HG02884 (cell line): ENCODE results near the gene CHST11.

Source experiments
- ATAC-seq: cut with Tn5 transposase; IDR thresholded peaks from one replicate; pipeline ENCODE4 v1.9.1; 2021; ENCODE audit warnings: mild to moderate bottlenecking, moderate library complexity; ENCODE audit not compliant: unreplicated experiment

CHST11 gene

DNA sequence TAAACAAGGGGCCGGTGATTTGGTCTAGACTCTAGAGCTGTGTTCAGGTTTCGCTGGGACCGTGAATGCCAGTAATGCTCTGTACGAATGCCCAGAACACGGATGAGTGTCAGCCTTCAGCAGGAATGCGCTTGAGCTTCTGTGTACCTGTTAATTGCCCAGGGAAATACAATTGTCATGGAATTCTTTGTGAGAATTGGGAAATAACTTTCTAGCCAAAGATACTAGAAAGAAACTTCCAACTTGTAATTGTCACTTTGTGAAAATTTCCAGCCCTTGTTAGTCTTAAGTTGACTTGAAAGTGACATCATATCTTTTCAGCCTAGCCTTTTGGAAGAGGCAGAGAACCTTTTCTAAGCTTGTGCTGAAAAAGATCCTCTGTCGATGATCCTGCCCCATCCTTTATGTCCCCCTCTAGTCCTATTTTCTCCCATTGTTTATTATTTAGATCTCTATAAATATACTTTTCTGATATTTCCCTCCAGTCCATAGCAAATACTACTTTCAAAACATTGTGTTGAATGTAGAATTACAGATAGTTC is 2.7 kb downstream of the CHST11 start:
- no peak for ATAC-seq

DNA sequence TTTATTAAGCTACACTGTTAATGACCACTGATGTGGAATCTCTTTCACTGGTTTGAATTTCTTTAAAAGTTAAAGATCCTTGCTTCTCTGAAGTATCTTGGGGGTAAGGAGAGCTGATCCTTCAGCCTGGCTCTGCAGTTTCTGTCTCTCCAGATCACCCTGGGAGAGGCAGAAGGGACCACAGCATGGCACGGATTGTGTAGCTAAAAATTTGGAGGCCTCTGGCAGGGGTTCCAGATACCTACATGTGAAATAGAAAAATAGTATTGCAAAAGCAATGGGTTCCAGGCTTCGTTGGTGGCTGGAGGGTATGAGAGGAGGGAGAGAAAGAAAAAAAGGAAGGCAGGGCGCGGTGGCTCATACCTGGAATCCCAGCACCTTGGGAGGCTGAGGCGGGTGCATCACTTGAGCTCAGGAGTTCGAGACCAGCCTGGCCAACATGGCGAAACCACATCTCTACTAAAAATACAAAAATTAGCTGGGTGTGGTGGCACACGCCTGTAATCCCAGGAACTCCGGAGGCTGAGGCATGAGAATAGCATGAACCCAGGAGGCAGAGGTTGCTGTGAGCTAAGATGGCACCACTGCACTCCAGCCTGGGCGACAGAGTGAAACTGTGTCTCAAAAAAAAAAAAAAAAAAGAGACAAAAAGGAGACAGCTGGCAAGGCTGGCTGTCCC is 3.4 kb downstream of the CHST11 start:
- ATAC-seq: no peak

DNA sequence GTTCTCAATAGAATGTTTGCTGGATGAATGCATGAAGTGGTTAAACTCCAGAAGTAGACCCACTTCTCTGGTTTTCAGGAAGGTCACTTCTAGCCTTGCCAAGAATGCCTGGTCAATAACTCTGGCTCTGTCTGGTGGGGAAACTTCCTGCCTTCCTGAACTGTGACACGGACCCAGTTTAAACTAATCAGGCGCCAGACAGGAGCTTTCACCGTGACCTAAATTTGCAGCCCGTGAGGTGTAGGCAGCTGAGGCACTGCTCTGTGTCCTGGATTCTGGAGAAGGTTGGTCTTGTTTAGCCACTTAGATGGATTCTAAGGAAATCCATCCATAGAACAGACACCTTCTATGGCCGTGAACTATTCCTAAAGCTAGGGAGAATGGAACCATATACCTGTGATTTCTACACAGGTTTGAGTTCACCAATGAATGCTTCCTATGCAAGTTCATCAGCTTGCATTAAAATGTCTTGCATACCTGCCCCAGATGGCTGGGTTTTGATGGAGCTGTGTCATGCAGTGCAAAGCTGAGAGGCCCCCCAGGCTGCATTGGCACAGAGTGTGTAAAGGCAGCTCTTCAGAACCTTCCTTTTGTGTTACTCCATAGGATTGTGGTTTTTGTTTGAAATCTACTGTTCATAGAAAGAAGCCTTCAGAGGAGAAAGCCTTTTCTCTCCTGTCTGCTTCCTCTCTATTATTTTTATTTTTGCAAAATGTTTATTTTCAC is 4.4 kb downstream of the CHST11 start:
- no peak for ATAC-seq

DNA sequence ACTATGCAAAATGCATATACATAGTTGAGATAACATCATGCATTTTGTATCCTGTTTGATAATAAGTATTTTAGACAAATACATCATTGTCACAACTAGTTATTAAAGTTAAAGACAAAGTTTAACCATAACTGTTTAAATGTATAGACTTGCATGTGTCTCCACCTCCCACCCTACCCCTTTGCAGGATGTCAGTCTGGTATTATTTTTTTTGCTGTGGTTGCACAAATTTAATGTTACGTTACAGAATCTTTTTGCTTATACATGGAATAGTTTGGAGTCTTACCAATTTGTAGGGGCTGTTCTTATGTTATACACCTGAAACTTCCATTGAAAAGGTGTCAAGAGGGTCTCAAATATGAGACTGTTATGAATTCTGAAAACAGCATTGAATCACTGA is 5.6 kb downstream of the CHST11 start:
- ATAC-seq: no peak

DNA sequence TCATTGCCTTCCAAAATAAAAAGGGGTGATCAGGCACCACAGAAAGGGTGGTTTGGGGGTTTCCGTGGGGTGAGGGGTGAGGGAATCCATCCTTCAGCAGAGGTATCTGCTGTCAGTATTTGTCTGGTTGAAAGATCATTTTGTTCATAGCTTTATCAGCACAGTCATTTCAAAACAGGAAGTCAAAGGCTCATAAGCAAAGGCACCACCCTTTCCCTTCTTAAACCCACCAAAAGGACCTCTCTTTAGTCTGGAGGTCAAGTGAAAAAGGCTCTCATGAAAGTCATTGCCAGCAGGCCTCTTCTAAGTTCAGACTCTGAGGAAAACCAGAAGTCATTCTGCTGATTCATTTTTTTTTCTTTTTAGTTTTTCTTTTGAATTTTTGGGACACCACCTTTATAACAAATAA is 6.2 kb downstream of the CHST11 start:
- ATAC-seq: peak; percentile 48

DNA sequence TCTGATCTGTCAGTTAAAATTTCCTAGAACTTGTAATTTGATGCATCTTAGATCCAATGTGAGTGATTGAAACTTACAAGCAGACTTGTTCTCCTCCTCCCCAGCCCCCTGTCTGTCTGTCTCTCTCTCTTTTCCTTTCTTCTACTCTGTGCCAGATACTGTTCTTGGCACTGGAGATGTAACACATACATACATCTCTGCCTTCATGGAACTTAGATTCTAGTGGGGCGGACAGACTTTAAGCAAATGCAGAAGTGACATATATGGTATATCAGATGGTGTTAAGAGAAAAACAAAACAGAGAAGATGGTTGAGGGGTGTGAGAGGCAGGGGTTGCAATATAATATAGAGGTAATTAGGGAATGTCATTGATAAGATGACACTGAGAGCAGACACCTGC is 6.6 kb downstream of the CHST11 start:
- peak; percentile 1 for ATAC-seq

DNA sequence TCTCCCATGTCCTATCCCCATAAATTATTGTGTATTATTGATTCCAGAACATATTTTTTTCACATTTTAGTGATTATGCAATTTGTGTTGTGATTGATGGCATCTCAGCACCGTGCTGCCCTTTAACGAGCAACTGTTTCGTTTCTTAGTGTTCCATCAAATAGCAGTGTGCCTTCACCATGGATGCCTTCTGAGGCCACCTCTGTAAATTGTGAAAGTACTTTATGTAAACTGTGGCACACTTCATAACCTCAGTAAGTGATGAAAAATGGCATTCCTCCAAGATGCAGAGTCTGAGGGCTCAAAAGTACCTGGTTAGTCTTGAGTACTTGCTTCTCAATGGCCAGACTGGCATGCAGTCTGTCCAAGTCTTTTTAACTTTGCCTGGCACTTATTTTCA is 8.2 kb downstream of the CHST11 start:
- no peak for ATAC-seq

DNA sequence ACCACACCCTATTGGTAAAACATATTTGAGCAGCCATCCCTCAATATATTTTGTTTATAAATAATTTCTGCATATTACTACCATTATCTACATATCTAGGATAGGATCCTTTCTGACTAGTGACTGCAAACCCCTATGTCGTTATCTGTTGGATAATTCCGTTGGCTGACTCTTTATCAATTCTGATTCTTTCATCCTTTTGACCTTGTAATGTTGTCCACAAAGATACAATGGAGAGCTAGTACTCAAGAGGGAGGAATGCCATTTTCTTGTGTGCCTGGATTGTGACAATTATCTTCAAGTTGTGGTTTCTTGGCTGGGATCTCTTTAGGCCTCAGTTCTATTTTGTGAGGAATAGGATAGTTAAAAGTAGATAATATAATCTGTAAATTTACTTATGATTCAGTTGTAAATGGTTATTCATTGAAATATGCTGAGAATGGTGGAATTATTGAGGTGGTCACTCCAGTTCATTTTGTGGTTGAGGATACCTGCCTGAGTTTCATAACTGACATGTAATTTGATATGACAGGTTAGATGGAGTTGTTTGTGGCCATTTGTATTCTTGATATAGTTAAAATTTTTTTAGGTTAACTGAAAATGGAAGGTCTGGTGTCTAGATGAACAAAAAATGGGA is 10.1 kb downstream of the CHST11 start:
- ATAC-seq: no peak

DNA sequence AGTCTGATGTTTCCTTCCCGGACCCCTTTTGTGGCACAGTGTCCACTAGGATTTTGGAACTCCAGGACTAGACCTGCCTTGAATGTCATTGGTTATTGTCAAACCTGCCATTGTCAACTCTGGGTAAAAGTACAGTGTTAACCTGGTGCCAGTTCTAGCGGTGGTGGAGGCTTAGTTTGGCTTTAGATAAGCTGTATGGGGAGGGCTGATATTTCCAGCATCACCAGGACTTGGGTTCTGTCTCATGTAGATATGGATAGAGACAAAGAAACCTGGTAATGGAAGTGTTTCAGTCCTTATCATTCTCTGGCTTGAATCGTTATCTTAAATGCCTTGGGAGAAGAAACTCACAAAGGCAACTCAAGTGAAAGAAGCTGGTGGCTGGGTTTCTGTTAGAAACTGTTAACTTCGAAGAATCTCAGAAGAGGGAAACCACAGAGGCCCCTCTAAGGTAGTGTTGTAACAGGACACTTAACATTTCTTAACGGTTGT is 10.6 kb downstream of the CHST11 start:
- no peak for ATAC-seq

DNA sequence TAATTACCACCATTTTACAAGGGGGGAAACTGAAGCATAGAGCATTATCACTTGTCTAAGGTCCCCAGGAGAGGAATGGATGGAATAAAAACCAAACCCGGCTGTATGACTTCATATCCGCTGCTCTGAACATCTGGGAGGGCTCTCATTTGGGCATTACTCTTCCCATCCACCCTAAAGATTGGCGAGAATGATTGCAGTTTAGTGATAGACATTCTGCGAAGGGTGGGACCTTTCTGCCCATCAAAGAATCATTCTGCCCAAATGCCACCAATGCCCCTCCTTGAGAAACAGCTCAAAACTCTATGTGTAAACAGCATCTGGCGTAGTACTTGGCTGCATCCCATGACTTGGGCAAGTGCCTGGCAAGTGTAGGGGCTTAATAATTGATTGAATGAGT is 11.6 kb downstream of the CHST11 start:
- ATAC-seq: no peak

DNA sequence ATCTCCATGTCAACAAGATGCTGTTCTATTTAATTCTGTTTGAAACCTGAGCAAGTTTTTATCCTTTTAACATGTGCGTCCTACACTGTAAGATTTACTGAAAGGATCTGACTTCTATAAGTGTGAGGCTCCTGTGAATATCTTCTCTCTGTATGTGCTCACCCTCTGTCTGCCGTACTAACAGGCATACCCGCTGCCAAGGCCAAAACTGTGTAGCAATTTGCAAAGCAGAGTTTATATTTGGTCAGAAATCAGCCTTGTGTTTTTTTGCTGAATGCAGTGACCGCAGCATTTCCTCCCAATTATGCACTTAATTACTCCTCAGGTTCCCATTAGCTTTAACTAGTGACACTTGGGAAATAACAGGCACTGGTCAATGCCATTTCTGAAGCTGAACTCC is 12.3 kb downstream of the CHST11 start:
- no peak for ATAC-seq

DNA sequence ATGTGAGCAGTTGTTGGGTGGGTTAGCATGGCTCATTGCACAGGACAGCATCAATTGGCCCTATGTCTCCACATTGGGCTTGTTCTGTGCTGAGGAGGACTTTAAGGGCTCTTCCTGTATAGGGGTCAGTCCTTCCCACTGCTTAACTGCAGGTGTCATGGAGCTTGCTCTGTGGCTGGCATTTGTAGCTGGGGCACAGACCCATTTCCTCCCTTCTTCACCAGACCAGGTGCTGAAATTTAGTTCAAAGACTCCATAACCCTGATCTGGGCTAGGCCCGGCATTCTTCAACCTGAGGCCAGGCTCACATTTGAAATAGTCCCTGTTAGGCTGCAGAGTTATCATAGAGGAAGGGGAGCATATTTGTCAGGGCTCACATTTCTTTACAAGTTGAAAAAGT is 12.8 kb downstream of the CHST11 start:
- ATAC-seq: no peak

DNA sequence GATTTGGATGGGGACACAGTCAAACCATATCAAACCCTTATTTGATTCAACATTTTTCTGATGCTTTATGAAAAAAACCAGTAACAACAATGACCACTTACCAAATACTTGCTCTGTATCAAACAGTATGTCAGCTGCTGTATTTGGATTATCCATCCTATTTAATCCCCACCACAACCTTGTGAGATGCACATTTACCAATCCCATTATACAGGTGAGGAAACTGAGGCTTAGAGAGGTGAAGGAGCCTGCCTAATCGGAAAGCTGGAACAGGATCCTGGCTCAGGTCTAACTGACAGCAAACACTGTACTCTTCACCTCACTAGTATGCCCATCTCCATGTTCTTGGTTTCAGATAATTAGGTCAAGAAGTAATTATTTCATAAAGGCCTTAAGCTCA is 13.8 kb downstream of the CHST11 start:
- no peak for ATAC-seq

DNA sequence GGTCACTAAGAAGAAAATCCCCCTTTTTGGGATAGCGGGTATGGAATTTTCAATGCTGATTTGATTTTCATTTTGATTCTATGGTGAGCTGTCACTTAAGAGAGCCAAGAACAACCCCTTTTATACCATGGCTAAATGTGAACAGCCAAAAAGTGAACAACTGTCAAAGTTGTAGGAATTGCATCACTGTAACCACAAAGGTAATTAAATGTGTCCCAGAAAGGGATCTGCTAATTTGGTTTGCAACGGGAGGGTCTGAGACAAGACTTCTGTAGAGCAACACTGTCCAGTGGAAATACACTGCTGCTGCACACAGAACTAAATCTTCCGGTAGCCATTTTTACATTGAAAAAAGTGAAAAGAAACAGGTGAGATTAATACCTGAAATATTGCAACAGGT is 14.6 kb downstream of the CHST11 start:
- ATAC-seq: no peak

DNA sequence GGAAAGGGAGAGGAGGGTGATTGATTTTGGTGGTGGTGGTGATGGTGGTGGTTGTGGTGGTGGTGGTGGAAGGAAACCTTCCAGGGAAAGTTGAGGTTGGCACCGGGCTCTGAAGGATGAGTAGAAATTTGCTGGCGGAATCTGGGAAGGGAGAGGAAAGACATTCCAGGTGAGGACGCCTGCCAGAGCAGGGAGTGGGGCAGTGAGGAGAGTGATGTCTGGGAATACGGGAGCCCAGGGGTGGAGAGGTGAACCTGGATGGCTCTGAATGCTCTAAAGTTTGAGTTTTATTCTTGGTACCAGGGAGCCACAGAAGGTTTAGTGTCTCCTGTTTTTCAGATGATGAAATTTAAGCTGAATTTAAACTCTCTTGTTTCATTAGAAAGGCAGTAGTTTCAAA is 16.0 kb downstream of the CHST11 start:
- ATAC-seq: no peak

DNA sequence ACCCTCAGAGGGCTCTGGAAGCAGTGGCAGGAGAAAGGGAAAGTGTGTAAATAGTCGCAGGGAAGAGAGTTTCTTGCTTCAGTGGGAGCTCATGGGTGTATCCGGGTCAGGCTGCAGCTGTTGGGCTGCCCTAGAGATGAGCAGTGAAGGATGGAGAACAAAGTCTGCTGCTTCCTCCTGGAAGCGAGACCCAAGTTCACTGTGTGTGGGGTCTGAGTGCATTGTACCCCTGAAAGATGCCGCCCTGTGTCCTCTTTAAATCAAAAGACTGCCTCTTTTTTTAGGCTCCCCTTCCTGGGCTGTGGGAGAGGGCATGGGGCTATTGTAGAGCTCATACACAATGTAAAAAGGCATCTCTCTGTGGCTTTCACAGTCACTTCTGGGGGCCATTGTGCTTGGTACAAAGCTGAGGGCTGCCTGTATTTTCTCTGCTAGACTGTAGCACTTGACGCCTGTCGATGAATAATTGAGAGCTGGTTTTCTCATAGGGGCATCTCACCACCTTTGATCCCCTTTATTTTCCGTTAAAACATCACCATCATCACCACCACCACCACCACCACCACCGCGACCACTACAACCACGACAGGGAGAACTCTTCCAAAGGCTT is 16.7 kb downstream of the CHST11 start:
- ATAC-seq: peak; percentile 52

DNA sequence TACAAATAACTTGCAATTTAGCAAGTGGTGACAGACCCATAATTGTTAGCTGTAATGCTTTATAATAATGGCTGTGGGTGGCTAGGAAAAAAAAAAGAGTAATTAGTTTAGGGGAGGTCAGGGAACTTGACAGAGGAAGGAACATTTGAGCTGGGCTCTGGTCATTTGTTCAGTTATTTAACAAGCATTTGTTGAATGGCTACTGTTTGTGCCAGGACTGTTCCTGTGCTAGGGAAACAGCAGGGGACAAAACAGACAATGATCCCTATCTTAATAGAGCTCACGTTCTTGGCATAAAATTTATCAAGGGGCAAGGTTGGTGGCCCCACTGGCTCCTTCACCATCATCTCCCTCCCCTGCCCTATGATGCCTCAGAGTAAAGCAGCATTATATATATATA is 18.5 kb downstream of the CHST11 start:
- no peak for ATAC-seq

DNA sequence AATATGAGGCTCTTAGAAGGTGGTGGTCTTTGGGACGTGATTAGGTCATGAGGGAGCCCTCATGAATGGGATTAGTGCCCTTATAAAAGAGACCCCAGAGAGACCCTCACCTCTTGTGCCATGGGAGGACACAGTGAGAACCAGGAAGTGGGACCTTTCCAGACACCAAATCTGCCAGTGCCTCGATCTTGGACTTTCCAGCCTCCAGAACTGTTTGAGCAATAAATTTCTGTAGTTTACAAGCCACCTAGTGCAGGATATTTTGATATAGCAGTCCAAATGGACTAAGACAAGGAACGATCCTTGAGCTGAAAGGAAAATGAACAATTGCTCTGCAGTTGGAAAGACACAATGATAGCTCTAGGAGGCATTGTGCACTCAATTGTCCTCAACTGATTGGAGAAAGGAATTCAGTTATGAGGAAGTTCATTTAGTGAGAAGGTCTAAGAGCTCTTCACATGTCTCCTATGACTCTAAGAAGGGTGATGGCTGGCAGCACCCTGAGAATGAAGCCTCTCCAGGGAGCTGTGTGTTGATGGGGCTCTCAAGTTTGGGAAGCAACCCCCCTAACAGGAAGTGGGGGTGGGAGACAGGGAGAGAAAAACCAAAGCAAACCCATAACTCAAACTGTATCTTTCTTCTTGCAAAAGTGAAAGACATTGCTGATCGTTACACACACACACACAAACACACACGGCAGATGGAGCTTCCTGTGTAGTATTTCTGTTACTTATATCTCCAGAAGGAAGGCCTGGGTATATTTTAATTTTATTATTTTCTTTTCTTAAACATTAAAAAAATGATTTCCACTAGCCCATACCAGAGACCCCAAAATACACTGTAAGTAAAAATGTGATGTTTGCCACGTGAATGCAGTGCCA is 21.0 kb downstream of the CHST11 start:
- no peak for ATAC-seq

DNA sequence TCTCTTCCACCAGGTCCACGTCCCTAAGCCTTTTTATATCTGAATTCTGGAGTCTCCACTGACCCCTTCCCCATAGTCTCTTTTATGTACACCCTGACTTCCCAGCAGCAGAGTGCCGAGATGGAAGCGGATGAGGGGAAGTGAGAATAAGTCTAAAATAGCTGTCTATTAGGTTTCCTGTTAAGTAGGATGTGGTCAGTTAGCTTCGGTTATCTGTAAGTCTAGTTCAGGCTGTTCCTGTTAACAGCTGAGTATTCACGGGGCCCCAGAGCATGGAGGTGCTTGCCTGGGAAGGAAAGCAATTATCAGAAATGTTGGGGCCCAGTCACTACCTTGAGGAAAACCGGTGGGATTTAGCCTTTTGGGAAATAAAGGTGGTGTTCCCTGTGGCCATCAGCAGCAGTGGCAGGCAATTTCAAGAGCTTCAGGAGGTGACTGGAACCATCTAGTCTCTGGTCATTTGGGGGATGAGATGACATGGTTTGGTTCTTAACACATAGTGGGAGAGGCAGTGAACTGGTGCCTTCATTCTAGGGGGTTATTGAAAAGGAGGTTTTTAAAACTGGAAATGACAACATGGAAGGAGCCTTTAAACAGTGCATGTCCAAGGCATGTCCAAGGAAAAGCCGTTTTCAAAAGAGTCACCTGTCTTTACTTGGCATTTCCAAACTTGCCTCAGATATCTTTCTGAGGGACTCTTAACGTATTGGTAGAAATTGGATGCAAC is 21.8 kb downstream of the CHST11 start:
- peak; percentile 82 for ATAC-seq
